Occipital lobe (tissue), 2 donors: ENCODE results near the gene GGT5. TPM values are rescaled to one million over a fixed set of nuclear protein-coding genes. Genes with fewer than 3 reads are reported as not detected.
A peak's percentile ranks its signal among the peaks of the same experiment; 100 is the strongest.
"Not testable (repeated sequence)": the region's sequence is repeated elsewhere in the genome, so short reads cannot be mapped to it uniquely, and the experiment has no call there.

ENCODE experiments used
- DNase-seq: peaks from one replicate; lab custom pipeline; 2025; lab: John Stamatoyannopoulos, UW
- total RNA-seq: library from RNA; depleted of rRNA; stranded (reverse); fragments of >200 nt; gene quantifications from one replicate; pipeline ENCODE4 v1.2.3, GENCODE V29; 2014

Gene GGT5
- total RNA-seq, 1 donor from 2014 or later: 0.94 TPM

DNA sequence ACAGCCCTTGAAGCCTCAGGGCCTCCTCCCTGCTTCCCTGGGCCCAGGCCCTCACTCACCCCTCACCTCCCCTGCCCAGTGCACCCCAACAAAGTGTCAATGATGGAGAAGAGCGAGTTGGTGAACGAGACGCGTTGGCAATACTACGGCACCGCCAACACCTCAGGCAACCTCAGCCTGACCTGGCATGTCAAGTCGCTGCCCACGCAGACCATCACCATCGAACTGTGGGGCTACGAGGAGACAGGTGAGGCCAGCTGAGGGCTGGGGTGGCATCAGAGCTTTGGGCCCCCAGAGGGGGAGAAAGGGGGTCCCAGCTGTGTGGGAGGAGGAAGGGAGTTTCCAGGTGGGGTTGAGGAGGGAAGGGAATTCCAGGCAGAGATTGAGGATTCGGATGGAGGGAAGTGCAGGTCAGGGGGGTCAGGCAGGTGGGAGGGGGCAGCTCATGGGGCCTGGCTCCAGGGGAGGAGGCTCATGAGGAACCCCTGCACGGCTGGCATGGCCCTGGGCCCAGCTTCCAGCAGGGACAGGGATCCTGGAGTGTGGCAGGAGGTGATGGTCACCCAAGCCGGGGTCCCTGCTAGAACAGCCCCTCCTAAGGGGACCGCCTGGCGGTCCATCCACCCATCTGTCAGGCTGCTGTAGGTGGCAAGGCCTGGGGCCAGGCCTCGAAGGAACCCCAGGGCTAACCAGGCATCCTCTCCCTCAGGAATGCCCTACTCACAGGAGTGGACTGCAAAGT, 60.7 kb downstream of the GGT5 start:
- DNase-seq: no peak

DNA sequence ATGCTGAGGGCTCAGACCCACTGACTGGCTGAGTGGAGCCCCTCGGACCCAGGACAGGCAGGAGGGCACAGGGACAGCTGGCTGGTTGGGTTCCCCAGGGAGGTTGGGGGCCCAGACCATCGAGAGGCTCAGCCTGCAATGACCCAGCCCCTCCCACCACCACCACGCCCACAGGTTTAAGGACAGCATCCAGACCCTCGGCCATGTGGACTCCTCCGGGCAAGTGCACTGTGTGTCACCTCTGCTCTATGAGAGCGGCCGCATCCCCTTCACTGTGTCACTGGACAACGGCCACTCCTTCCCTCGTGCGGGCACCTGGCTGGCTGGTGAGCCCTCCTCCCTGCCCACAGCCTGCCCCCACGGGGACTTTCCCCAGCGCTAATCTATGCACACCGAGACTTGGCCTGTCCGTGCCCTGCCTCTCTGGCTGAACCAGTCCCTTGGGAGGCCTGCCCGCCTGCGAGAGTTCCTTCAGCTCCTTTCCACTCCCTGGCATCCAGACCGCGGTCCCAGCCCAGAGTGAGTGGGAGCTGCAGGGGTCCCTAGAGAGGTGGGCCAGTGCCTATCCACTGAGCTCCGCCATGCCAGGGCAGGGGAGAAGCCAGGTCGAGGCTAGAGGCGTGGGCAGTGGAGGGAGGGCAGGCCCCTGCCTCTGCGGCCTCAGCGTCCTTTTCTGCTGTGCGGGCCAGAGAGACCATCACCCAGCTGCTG, 61.4 kb downstream of the GGT5 start:
- no peak for DNase-seq

DNA sequence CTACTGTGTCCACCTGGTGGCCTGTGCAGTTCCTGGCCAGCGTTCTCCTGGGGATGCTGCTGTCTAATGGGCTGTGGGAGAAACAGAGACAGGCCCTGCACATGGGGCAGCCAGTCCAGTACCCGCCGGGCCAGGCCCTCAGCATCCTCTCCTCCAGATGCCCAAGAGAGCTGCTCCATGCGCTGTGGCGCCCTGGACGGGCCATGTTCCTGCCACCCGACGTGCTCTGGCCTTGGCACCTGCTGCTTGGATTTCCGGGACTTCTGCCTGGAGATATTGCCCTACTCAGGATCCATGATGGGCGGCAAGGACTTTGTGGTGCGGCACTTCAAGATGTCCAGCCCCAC, 62.0 kb downstream of the GGT5 start:
- not testable (repeated sequence) for DNase-seq

DNA sequence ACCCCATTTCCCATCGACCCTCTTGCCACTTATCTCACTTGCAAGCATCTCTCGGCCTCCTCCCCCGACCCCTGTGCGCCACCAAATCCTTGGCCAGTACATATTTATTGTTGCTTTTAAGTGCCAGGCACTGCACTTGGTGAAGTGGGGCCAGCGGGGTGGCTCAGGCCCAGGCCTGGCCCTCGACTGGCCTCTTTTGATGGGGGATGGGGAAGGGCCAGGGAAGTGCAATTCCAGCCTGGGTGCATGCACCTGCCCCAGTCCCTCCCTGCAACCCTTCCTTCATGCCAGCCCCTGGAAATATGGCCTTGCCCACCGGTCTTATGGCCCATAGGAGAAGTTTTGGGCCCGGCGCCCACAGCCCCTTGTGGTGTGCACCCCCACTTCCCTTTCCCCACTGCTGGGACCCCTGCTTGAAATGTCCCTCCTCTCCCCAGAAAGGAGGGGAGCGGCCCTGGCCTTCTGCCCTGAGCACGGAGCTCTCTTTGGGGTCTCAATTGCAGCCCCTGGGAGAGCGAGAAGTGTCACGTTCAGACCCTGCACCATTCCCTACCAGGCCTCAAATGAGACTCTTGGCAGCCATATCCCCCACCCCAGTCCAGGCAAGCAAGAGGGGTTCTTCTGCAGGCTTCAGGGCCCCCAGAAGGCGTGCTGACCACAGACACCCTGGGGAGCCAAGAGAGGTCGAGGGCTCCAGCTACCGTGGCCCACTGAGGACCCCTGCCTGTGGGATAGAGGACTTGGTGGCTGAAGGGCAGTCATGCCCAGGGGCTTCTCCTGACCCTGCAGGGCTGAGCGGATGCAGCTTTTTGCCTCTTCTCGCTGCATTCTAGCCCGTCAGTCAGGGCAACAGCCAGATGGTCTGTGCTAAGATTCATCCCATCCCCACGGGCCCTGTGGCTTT, 62.6 kb downstream of the GGT5 start:
- no peak for DNase-seq

DNA sequence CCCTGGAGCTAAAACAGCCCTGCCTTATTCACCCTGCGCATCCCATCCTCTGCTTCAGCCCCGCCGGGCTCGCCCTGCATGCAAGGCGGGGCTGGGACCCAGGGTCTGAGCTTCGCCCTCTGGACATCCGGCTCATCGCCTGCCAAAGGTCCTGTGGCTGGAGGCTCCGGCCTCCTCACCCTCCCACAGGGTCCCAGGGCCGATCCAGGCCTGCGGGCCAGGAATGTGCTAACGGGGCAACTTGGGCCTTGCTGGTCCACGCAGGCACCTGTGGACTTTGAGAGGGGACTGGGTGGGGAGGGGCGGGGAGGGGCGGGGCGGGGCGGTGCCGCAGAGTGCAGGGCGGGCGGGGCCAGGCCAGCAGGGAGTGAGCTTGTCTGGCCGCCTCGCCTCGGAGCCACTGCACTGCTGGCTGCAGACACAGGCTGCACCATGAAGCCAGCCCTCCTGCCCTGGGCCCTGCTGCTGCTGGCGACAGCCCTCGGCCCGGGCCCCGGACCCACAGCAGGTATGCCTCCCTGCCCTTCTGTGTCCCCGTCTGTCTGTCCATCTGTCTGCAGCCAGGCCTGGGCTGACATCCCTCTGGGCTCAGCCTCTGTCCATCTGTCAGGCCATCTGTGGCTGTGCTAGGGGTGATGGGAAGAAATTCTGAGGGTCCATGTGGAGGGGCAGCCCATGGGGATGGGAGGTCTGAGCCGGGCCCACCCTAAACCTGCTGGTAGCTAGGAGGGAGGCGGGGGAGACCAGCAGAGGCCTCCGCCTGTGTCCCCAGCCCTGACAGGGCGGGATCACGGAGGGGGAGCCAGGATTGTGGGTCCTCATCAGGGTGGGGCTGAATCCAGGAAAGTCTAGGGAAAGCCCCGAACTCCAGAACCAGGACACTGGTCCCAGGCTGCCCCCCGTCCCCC, 63.5 kb downstream of the GGT5 start, which contains the start of gene SUSD2:
Gene SUSD2 (plus strand): TSS at position 400 of the 908 bp plus-strand sequence. CDS start 33 bp downstream, at position 433.
- no peak for DNase-seq

DNA sequence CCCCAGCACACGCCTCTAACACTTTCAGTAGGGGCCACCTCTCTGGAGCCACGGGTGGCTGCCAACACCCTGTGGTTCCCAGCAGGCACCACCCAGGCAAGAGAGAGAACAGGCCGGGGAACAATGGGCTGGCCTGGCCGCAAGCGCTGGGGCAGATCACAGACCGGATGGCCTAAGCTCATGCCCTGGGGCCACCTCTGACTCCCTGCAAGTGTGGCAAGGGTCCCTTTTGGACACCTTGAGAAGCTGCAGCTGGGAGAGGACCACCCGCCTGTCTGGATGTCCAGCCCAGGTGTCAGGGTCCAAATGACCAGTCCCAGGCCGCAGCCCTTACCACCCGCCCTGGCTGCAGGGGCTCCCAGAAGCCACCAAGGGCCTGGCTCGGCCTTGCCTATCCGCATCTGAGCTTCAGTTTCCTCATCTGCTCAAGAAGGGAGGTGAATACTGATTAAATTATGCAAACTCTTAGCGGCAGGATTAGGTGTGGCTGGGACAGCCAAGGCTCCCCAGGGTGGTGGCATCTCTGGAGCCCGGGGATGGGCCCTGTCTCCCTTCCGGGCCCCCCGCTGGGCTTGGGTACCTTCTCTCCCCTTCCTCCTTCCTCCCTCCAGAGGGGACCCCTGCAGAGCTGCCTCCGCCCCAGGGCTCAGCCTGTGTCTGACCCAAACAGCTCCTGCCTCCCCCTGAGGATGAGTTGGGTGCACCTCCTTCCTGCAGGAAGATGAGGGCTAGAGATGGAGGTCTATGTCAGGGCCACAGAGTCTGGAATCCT, 64.4 kb downstream of the GGT5 start:
- DNase-seq: no peak

DNA sequence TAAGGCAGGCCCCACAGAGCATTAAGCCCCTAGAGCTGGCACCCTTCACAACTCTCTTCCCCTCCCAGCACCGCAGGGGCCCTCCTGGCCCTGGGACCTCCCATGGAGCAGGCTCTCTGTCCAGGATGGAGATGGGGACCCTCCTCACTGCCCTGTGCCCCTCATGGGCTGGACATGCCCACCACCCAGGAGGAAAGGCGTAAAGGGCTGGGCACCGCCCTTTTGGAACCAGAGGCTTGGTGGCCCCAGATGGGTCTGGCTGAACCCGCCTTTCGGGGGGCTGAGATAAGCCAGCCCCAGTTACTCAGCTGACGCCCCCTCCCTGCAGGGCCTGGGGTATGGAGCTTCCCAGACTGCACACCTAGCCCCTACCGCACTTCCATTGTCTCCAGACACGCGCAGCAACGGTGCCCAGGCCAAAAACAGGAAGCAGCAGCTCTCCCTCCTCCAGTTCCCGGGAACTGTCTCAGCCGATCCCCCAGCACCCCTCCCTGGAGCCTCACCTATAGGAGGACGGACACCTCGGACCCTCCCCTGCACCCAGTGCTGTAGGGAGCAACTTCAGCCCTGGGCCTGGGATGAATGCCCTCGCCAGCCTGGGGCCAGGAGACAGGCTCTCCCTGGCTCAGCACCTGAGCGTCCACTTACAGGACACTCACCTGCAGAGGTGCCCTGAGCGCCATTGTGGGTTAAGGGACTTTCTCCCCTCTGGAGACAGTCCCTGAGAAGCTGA, 65.2 kb downstream of the GGT5 start:
- no peak for DNase-seq

DNA sequence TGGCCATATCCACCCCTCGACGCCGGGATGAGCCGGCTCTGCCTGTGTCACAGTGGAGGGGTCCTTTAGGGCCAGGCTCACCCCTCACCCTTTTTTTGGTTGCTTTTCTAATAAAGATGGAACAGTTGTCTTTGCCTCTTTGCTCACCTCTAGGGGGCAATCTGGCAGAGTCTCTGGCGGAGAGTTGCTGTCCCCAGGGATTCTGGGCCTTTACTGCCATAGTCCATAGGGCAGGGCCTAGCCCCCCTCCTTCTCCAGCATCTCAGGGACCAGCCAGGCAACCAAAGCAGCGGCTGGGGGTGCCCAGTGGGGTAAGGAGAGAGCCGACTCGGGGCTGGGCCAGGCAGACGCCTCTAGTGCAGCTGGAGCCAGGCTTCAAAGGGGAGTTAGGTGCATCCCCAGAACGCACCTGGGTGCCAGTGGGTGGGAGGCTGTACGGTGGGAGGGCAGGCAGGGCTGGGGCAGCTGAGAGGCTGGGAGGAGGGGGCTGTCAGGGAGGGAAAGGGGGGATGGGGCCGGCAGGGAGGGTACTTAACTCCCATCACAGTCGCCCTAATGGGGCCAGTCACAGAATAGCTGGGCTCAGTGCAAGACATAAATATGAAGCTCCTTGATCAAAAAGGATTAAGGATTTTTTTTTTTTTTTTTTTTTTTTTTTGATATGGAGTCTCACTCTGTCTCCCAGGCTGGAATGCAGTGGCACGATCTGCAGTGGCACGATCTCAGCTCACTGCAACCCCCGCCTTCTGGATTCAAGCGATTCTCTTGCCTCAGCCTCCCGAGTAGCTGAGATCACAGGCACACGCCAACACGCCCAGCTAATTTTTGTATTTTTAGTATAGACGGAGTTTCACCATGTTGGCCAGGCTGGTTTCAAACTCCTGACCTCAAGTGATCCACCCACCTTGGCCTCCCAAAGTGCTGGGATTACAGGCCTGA, 66.1 kb downstream of the GGT5 start:
- no peak for DNase-seq

DNA sequence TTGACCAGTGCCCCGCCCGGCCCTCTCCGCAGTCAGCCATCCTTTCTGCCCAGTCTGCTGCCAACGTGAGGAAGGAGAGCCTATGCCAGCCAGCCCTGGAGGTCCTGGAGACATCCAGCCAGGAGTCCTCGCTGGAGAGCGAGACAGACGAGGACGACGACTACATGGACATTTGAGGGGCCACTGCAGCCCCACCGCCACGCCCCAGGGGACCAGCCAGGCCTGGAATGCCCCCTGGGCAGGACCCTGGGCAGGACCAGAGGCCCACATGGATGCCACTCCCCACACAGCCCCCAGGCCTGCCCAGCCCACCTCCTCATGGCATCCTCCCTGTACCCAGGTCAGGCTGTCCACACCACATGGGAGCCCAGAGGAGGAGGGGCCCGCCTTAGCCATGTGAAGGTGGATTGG, 66.9 kb downstream of the GGT5 start:
- no peak for DNase-seq

DNA sequence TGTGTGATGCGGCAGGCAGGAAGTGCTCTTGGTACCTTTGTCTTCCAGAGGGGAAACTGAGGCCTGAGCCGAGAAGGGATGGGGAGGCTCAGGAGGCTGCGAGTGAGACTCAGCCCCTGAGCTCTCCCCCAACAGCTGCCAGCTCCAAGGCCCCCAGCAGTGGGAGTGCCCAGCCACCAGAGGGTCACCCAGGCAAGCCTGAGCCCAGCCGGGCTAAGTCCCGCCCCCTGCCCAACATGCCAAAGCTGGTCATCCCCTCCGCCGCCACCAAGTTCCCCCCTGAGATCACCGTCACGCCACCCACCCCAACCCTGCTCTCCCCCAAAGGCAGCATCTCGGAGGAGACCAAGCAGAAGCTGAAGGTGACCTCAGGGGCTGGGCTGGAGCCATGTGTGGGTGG, 67.4 kb downstream of the GGT5 start:
- DNase-seq: no peak

DNA sequence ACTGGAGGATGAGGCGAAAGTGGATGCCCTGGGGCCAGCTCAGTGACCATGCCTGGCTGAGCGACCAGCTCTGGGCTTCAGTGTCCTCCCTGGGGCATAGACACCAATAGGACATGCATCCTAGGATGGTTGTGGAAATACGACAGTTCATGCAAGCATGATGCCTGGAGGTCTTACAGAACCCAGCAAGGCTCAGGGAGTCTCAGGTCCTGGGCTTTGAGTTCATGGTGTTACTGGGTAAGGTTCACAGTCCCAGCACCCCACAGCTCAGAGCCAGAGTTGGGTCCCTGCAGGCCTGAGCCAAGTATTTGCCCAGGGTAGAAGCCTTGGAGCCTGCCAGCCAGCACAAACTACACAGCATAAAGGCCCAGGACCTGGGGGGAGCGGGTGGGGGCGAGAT, 67.8 kb downstream of the GGT5 start:
- DNase-seq: no peak

DNA sequence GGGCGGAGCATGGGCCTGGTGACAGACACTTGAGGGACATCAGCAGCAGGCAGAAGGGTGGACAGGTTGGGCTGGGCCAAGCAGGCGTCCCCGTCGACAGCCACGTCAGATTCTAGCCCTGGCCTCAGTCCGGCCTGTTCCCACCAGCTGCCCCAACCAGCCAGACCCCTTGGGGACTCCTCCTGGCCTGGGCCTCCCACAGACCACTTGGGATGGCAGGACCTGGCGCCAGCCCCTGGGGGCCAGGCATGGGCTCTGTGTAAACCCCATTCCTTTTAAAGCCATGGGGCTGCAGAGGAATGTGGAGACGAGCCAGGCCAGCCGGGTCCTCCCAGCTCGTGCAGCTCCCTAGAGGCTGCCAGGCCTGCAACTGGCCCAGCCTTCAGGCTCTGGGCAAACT, 68.3 kb downstream of the GGT5 start:
- DNase-seq: no peak

DNA sequence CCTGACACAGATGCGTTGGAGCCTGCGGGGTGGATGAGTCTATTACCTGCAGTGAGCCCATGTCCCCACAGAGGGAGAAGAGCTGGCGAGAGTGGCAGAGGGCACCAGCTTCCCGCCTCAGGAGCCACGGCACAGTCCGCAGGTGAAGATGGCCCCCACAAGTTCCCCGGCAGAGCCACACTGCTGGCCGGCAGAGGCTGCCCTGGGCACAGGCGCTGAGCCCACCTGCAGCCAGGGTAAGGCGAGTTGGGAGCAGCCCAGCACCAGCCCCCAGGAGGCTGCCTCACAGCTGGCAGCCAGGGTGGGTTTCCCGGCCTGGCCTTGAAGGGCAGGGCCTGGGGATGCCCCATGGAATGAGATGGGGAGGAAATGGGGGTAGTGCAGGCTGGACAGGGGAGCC, 68.8 kb downstream of the GGT5 start:
- no peak for DNase-seq

DNA sequence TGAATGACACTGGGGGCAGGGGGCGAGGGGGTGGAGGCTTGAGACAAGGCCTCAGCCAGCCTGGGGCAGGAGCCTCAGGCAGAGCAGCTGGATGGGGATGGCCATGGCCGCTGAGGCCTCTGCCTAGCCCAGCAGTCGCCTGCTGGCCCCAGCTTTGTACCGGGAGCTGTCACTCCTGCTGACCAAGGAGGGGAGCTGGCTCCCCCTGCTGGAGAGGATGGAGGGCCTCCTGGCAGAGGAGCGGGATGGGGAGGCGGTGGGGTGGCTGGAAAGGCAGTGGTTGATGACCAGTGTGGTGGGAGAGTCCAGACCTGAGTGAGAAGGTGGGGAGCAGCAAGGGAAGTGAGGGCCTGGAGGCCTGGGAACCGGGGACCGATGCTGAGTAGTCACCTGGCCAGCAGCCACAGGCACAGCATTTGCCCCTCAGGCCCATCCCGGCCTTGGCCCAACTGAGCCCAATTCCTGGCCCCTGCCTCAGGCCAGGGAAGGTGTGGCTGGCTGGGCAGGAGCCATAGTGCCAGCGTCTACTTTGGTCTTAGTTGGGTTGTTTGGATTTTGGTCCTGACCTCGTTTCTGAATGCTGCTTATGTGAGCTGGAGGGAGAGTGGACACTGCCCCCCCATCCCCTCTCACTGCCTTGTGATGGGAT, 69.6 kb downstream of the GGT5 start:
- DNase-seq: peak; percentile 36

DNA sequence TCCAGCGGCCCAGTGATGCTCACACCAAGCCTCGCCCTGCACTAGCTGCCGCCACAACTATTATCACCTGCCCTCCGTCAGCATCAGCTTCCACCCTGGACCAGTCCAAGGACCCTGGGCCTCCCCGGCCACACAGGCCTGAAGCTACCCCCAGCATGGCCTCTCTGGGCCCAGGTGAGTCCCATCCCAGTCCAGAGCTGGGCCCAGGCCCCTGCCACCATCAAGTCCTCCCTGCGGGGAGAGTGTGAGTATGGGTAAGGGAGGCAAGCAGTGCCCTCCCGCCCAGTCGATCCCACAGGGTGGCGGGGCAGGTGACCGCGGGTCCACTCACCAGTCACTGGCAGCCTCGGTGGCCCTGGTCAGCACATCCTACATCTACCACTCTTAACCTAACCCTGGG, 73.1 kb downstream of the GGT5 start:
- DNase-seq: no peak

DNA sequence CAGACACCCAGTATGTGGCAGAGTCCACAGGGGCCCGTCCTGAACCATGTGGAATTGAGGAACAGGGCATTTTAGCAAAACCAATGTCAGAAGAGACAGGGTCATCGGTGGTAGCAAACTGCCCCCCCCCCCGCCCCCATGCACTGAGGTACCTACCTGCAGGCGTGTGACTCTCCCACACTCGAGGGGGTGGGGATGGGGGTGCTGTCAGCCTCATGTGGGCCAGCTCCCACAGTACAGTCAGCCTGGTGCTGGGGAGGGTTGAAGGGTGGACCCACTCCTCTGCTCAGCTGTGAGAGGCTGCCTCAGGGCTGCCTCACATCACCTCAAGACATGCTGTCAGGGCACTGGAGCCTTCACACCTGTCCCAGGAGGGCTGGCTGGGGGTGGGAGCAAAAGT, 74.2 kb downstream of the GGT5 start:
- no peak for DNase-seq

DNA sequence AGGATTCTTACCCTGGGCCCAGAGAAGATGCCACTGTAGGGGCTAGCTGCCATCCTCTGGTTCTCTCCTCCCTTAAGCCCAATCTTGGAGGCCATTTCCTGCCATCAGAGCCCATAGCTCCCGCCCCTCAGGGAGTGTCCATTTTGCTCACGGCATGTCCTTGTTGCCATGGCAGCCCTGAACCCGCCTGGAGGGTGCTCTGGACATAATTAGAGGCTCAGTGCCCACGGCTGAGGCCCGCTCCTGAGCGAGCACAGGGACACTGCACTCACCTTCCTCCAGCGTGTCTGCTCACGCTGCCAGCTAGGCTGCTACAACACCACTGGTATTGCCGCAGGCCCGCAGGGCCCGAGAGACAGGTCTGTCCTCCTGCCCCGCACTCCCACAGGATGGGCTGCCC, 74.7 kb downstream of the GGT5 start:
- DNase-seq: no peak
